Vagina (tissue), 2 donors: ENCODE measurements around the gene CCDC194.

Experiments
- CTCF ChIP-seq, 3 experiments: fragments of 450-650 bp in 2 of 3; fragments of 200-600 bp in 1 of 3; sonication (generic) in 1 of 3; IDR thresholded peaks; one replicate each; pipeline ENCODE4 v1.5.1; 2017 to 2019; ENCODE audit warnings: antibody characterized with exemption in 3 of 3, mild to moderate bottlenecking in 2 of 3, moderate library complexity in 2 of 3
- POLR2AphosphoS5 ChIP-seq, 2 donors: sonication (generic); formaldehyde crosslinking; IDR thresholded peaks; one replicate each; pipeline ENCODE4 v1.9.0; 2017; ENCODE audit warnings: antibody characterized with exemption in 2 of 2, mild to moderate bottlenecking in 2 of 2, low read depth in 1 of 2; ENCODE audit not compliant: insufficient read depth in 1 of 2

GRCh38 chr19:17378271-17378670 is 15.7 kb downstream of the CCDC194 start:
- TF ChIP-seq CTCF (IDR thresholded peaks at IDR 0.05) (no peak), POLR2AphosphoS5 (IDR thresholded peaks at IDR 0.05; ENCODE audit: insufficient read depth in 1 of 2, low read depth in 1 of 2) (no peak)
